ENCODE measurements around the gene FSCB. TPM values are rescaled to one million over a fixed set of nuclear protein-coding genes. Genes with fewer than 3 reads are reported as not detected.

Gene FSCB
- total RNA-seq, 1 donor from 2014 or later: not detected

- Mint-ChIP-seq H3K27ac (ENCODE audit: unreplicated experiment) (no peak overlapping the region), H3K4me1 (ENCODE audit: unreplicated experiment) (no peaks in the 10 kb centered on the region), H3K9me3 (ENCODE audit: unreplicated experiment) (no peaks in the 10 kb centered on the region), H3K36me3 (ENCODE audit: low read depth, unreplicated experiment) (no peaks in the 10 kb centered on the region), H3K27me3 (ENCODE audit: unreplicated experiment) (no peaks in the 10 kb centered on the region), H3K4me3 (ENCODE audit: unreplicated experiment) (no peak overlapping the region)
- TF ChIP-seq CTCF (IDR thresholded peaks at IDR 0.05; ENCODE audit: unreplicated experiment): no peak
- DNase-seq (ENCODE audit: low spot score): no peak
Measured at GRCh38 chr14:44461811-44462210, 45.3 kb downstream of the FSCB start.
